K562 (cell line): ENCODE measurements around the gene NKIRAS1. TPM values are rescaled to one million over a fixed set of nuclear protein-coding genes. Genes with fewer than 3 reads are reported as not detected.

Experiments
- ATAC-seq: fragments of 200-7000 bp; cut with Tn5 transposase; 3 replicates; pipeline ENCODE4 v1.9.1; 2020; ENCODE audit warnings: moderate library complexity
- BruUV-seq: library from RNA; stranded (reverse); fragments of 400-500 nt; replicated peaks from 2 replicates; lab custom pipeline; 2021; lab: Mats Ljungman, UMichigan
- CTCF ChIA-PET: fragments of 300-600 bp; formaldehyde crosslinking; extraction: SDS; loops from one replicate; lab custom pipeline; 2021; ENCODE audit warnings: low intra/inter-chr PET ratio; lab: Yijun Ruan, JAX
- POLR2A ChIA-PET: fragments of 300-600, 350-650 bp; sonication (Branson Sonifier 250); formaldehyde crosslinking; extraction: SDS; loops from one replicate; lab custom pipeline; 2021; ENCODE audit warnings: antibody characterized with exemption, inconsistent platforms; lab: Yijun Ruan, JAX
- DNase-seq, 4 experiments: peaks; one replicate each; pipeline versions ENCODE4 v3.0.0 to v3.0.0-alpha.2; 2011 to 2018; ENCODE audit warnings: low spot score in 3 of 4, mixed read lengths in 3 of 4; ENCODE audit errors: extremely low read depth in 1 of 4
- FAIRE-seq: peaks from 2 replicates; lab custom pipeline; 2011; peaks lifted over from hg19 to GRCh38; lab: Jason Lieb, UNC
- H2AFZ ChIP-seq: 2 replicates; pipeline ENCODE4 v1.6.0; 2011; ENCODE audit warnings: low read depth, low read length, control low read depth, inconsistent platforms
- H3K27ac ChIP-seq: fragments of 200-600 bp; 3 replicates; pipeline ENCODE4 v1.8.0; 2011; ENCODE audit warnings: low read depth, mild to moderate bottlenecking, control low read depth, inconsistent platforms, low read length, moderate library complexity, mixed read lengths; ENCODE audit errors: extremely low read depth
- H3K27me3 ChIP-seq, 2 experiments: fragments of 300-600 bp in 1 of 2; 2 replicates in 1 of 2; 3 replicates in 1 of 2; pipeline versions ENCODE4 v1.6.0 to v1.8.0; 2011; ENCODE audit warnings: inconsistent platforms in 2 of 2, low read length in 2 of 2, mild to moderate bottlenecking in 1 of 2, mixed read lengths in 1 of 2, moderate library complexity in 1 of 2; ENCODE audit not compliant: control insufficient read depth in 2 of 2, insufficient read depth in 2 of 2
- H3K36me3 ChIP-seq: fragments of 300-600 bp; 3 replicates; pipeline ENCODE4 v1.8.0; 2011; ENCODE audit warnings: mild to moderate bottlenecking, low read length, inconsistent platforms; ENCODE audit not compliant: control insufficient read depth, insufficient read depth
- H3K4me1 ChIP-seq, 2 experiments: fragments of 200-600 bp in 1 of 2; replicated peaks in 1 of 2; 2 replicates in 1 of 2; 3 replicates in 1 of 2; pipeline versions ENCODE4 v1.5.1 to v1.8.0; 2011; ENCODE audit warnings: inconsistent platforms in 2 of 2, low read length in 2 of 2, mild to moderate bottlenecking in 1 of 2, mixed read lengths in 1 of 2, moderate library complexity in 1 of 2; ENCODE audit not compliant: control insufficient read depth in 2 of 2, insufficient read depth in 2 of 2
- H3K4me2 ChIP-seq: 2 replicates; pipeline ENCODE4 v1.6.1; 2011; ENCODE audit warnings: low read length, control low read depth, inconsistent platforms, mixed read lengths; ENCODE audit not compliant: insufficient read depth
- H3K4me3 ChIP-seq: fragments of 200-600 bp; sonication (generic), shearing (Covaris generic); 2 replicates; pipeline ENCODE4 v1.5.1; 2016; ENCODE audit warnings: control low read depth, inconsistent platforms
- H3K79me2 ChIP-seq: fragments of 200-600 bp; 3 replicates; pipeline ENCODE4 v1.8.0; 2011; ENCODE audit warnings: low read length, inconsistent platforms; ENCODE audit not compliant: control insufficient read depth, insufficient read depth
- H3K9ac ChIP-seq, 2 experiments: 2 replicates each; pipeline versions ENCODE4 v1.6.0 to v1.6.1; 2011; ENCODE audit warnings: low read depth in 2 of 2, low read length in 2 of 2, control low read depth in 1 of 2, inconsistent platforms in 1 of 2, mild to moderate bottlenecking in 1 of 2, mixed read lengths in 1 of 2; ENCODE audit not compliant: insufficient read depth in 1 of 2
- H3K9me1 ChIP-seq: one replicate; pipeline ENCODE4 v1.6.0; 2011; ENCODE audit warnings: inconsistent platforms, mild to moderate bottlenecking, low read length, moderate library complexity; ENCODE audit not compliant: control insufficient read depth, insufficient read depth
- H3K9me3 ChIP-seq: replicated peaks from 2 replicates; pipeline ENCODE4 v1.5.1; 2011; ENCODE audit warnings: low read depth, low read length, inconsistent platforms; ENCODE audit not compliant: control insufficient read depth, insufficient read depth
- H4K20me1 ChIP-seq: replicated peaks from 2 replicates; pipeline ENCODE4 v1.6.1; 2011; ENCODE audit warnings: low read length, inconsistent platforms, mixed read lengths; ENCODE audit not compliant: control insufficient read depth, insufficient read depth
- CHD2 ChIP-seq: IDR thresholded peaks from 2 replicates; pipeline ENCODE4 v1.6.1; 2011; ENCODE audit warnings: low read depth, low read length
- COPS2 ChIP-seq: fragments of 450-650 bp; conservative IDR thresholded peaks from 2 replicates; pipeline ENCODE4 v1.6.1; 2016; ENCODE audit warnings: mild to moderate bottlenecking, moderate library complexity
- FOXA1 ChIP-seq: fragments of 450-650 bp; IDR thresholded peaks from 2 replicates; pipeline ENCODE4 v1.6.1; 2016; ENCODE audit warnings: mild to moderate bottlenecking, borderline replicate concordance
- IFI16 ChIP-seq: fragments of 250-450 bp; sonication (Bioruptor Pico); IDR thresholded peaks from 2 replicates; pipeline ENCODE4 v2.1.2; 2022; ENCODE audit warnings: mild to moderate bottlenecking, inconsistent platforms
- KAT7 ChIP-seq: sonication (generic); formaldehyde crosslinking; IDR thresholded peaks from 2 replicates; pipeline ENCODE4 v1.8.0; 2022; ENCODE audit warnings: missing genetic modification reagents, mild to moderate bottlenecking, borderline replicate concordance
- KLF6 ChIP-seq: fragments of 250-450 bp; sonication (Bioruptor Pico); IDR thresholded peaks from 2 replicates; pipeline ENCODE4 v1.4.0; 2020; ENCODE audit warnings: mild to moderate bottlenecking, moderate library complexity, borderline replicate concordance
- POLR3A ChIP-seq: IDR thresholded peaks from 2 replicates; pipeline ENCODE4 v1.6.1; 2011; ENCODE audit warnings: borderline replicate concordance, mild to moderate bottlenecking, moderate library complexity; ENCODE audit not compliant: insufficient read length, insufficient read depth; ENCODE audit errors: extremely low read depth
- POLR3G ChIP-seq: IDR thresholded peaks from 2 replicates; pipeline ENCODE4 v1.6.1; 2011; ENCODE audit not compliant: insufficient read length, insufficient replicate concordance; ENCODE audit errors: extremely low read depth
- STAT5A ChIP-seq: IDR thresholded peaks from 2 replicates; pipeline ENCODE4 v1.6.1; 2012; ENCODE audit warnings: low read length, inconsistent platforms, borderline replicate concordance
- TCF7 ChIP-seq: sonication (generic); IDR thresholded peaks from 2 replicates; pipeline ENCODE4 v1.6.1; 2016; ENCODE audit warnings: antibody characterized with exemption, borderline replicate concordance
- TEAD2 ChIP-seq: fragments of 450-650 bp; IDR thresholded peaks from 2 replicates; pipeline ENCODE4 v1.6.1; 2016; ENCODE audit warnings: missing genetic modification characterization, control low read depth, missing compliant biosample characterization
- YBX1 ChIP-seq: fragments of 450-650 bp; IDR thresholded peaks from 2 replicates; pipeline ENCODE4 v1.7.1; 2016; ENCODE audit warnings: mild to moderate bottlenecking
- ZBTB9 ChIP-seq: fragments of 450-650 bp; formaldehyde crosslinking; IDR thresholded peaks from 2 replicates; pipeline ENCODE4 v1.4.0; 2020; ENCODE audit warnings: mild to moderate bottlenecking, moderate library complexity
- ZFP1 ChIP-seq: fragments of 450-650 bp; formaldehyde crosslinking; IDR thresholded peaks from 2 replicates; pipeline ENCODE4 v1.4.0; 2020; ENCODE audit warnings: mild to moderate bottlenecking, mixed read lengths
- ZNF512 ChIP-seq: IDR thresholded peaks from 2 replicates; pipeline ENCODE4 v1.6.1; 2016; ENCODE audit warnings: missing genetic modification characterization, missing compliant biosample characterization
- whole genome bisulfite sequencing: fragments of 100-300 bp; shearing (Covaris generic); methylation state at CpG from one replicate; pipeline ENCODE4 v1.1.6; 2016; ENCODE audit warnings: low coverage, mixed read lengths; ENCODE audit not compliant: insufficient coverage; ENCODE audit errors: missing lambda C conversion rate; 5-methylcytosine and 5-hydroxymethylcytosine counted together
- in situ Hi-C: fragments of 300-500 bp; cut with MboI; formaldehyde crosslinking; loops from 4 replicates; pipeline ENCODE4 v1.15.0; 2018; ENCODE audit warnings: inconsistent platforms, mixed read lengths
- intact Hi-C: fragments of 100-400 bp; cut with micrococcal nuclease; formaldehyde crosslinking; loops from 2 replicates; pipeline ENCODE4 v1.14.2; 2022
- polyA plus RNA-seq, 8 experiments: library from polyadenylated mRNA; depleted of rRNA in 4 of 8; stranded (reverse) in 5 of 8; unstranded in 3 of 8; fragments of >200 nt; fragmentation: Nextera tagmentation in 2 of 8; fragmentation: Illumina TruSeq in 1 of 8; extraction: Ambion mirVana in 2 of 8; extraction: Trizol in 1 of 8; gene quantifications; 2 replicates each; pipeline versions ENCODE4 v1.2.1 to v1.2.3, GENCODE V29; 2011 to 2014; ENCODE audit warnings: inconsistent platforms in 1 of 8, missing spikeins in 1 of 8
- total RNA-seq, 7 experiments: library from RNA; depleted of rRNA in 6 of 7; stranded (reverse); fragments of >200 nt in 6 of 7; fragmentation: Illumina TruSeq in 2 of 7; extraction: Trizol in 2 of 7; gene quantifications; 2 replicates each; pipeline versions ENCODE4 v1.2.1 to v1.2.3, GENCODE V29; 2011 to 2021; ENCODE audit warnings: low replicate concordance in 1 of 7
- TF ChIP-seq, protein P1 (sequence below): fragments of 450-650 bp; IDR thresholded peaks from 2 replicates; pipeline ENCODE4 v1.6.1; 2017; ENCODE audit warnings: antibody characterized with exemption

Gene NKIRAS1
- total and polyA plus RNA-seq, 9 of the 15 experiments (the other 6 are each of a cell fraction or from before 2014, with no cell fraction given): 5.1 to 10.3 (median 6.3) TPM

- H3K27me3 ChIP-seq: no peaks in the 10 kb centered on the region
- H3K36me3 ChIP-seq: no peaks in the 10 kb centered on the region
- intact Hi-C loops (loop anchor here (1.0 to 10.0 kb wide), 4 partner anchors 29 to 141 kb away; partner anchors contain the start of genes RPL15 and UBE2E1), in situ Hi-C loops (no loop called here)
- no TSS peak for BruUV-seq
- FAIRE-seq (peak; percentile 56), DNase-seq (peak; percentile 99), ATAC-seq (peak; percentile 84)
- POLR2A ChIA-PET: interaction anchor here (0.6 to 1.9 kb wide), 13 partner anchors 8 to 170 kb away, joined by 3 to 17 read pairs (median 5); partner anchors contain the start of genes NKIRAS1 and RPL15
- H2AFZ ChIP-seq: peak overlapping the region; percentile 95
- H3K9me3 ChIP-seq: no peaks in the 10 kb centered on the region
- H3K9me1 ChIP-seq: no peaks in the 10 kb centered on the region
- H4K20me1 ChIP-seq: no peaks in the 10 kb centered on the region
- WGBS: under 1% methylated on average over 64 of the region's 87 CpGs
- peak overlapping the region; percentile 82 for H3K27ac ChIP-seq
- peak overlapping the region; percentile 59 for H3K4me3 ChIP-seq
- H3K79me2 ChIP-seq: no peaks in the 10 kb centered on the region
- peaks cover 17 to 46% of the 10 kb centered on the region in 2 experiments for H3K4me1 ChIP-seq
- H3K4me2 ChIP-seq: peak overlapping the region; percentile 90
- CTCF ChIA-PET: interaction anchor here (0.6 kb wide), 1 partner anchor 313 kb away, joined by 3 read pairs; no protein-coding TSS in a partner anchor
- peak overlapping the region; percentile 76 to 98 for H3K9ac ChIP-seq
- TF ChIP-seq ZNF512: no peak
- TF ChIP-seq ZFP1 (CRISPR knock-in tag): no peak
- TF ChIP-seq KAT7 (CRISPR knock-in tag): no peak
- TF ChIP-seq YBX1: no peak
- TF ChIP-seq TEAD2: no peak
- no peak for TF ChIP-seq KLF6
- no peak for TF ChIP-seq STAT5A
- TF ChIP-seq COPS2: no peak
- no peak for TF ChIP-seq IFI16 (CRISPR knock-in tag)
- TF ChIP-seq CHD2: no peak; the same call in 1 of the 2 replicates
- TF ChIP-seq TCF7: peak; percentile 31; the same call in 1 of the 2 replicates
- no peak for TF ChIP-seq FOXA1
- TF ChIP-seq, protein P1, sequence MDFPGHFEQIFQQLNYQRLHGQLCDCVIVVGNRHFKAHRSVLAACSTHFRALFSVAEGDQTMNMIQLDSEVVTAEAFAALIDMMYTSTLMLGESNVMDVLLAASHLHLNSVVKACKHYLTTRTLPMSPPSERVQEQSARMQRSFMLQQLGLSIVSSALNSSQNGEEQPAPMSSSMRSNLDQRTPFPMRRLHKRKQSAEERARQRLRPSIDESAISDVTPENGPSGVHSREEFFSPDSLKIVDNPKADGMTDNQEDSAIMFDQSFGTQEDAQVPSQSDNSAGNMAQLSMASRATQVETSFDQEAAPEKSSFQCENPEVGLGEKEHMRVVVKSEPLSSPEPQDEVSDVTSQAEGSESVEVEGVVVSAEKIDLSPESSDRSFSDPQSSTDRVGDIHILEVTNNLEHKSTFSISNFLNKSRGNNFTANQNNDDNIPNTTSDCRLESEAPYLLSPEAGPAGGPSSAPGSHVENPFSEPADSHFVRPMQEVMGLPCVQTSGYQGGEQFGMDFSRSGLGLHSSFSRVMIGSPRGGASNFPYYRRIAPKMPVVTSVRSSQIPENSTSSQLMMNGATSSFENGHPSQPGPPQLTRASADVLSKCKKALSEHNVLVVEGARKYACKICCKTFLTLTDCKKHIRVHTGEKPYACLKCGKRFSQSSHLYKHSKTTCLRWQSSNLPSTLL: no peak
- peak; percentile 71; the same call in 1 of the 2 replicates for TF ChIP-seq ZBTB9
- TF ChIP-seq POLR3G: no peak
- no peak for TF ChIP-seq POLR3A
Measured at GRCh38 chr3:23945913-23946687, 29.3 kb upstream of the NKIRAS1 start.
